Measurements from ENCODE around the gene ELAVL1.

Gene ELAVL1

GRCh38 chr19:8017808-8018207 lies 12.4 kb upstream of the ELAVL1 start:
- no peak for TF ChIP-seq POLR2AphosphoS5 (IDR thresholded peaks at IDR 0.05; ENCODE audit: low read depth, low read length)
- TF ChIP-seq POLR2A (IDR thresholded peaks at IDR 0.05; ENCODE audit: low read depth, low read length): no peak
- TF ChIP-seq TAF1 (IDR thresholded peaks at IDR 0.05; ENCODE audit: borderline replicate concordance, low read depth, low read length): no peak
- DNase-seq (ENCODE audit: insufficient read length) (peak; percentile 60), FAIRE-seq (peak; percentile 83)

- FAIRE-seq (no peak), DNase-seq (ENCODE audit: insufficient read length) (no peak)
- TF ChIP-seq POLR2A (IDR thresholded peaks at IDR 0.05; ENCODE audit: low read depth, low read length): no peak
Observed at GRCh38 chr19:8004723-8005513, 523 bp downstream of the ELAVL1 start.

- DNase-seq (ENCODE audit: insufficient read length) (no peak), FAIRE-seq (no peak)
- TF ChIP-seq TAF1 (IDR thresholded peaks at IDR 0.05; ENCODE audit: borderline replicate concordance, low read depth, low read length): no peak
- TF ChIP-seq POLR2AphosphoS5 (IDR thresholded peaks at IDR 0.05; ENCODE audit: low read depth, low read length): no peak
- no peak for TF ChIP-seq POLR2A (IDR thresholded peaks at IDR 0.05; ENCODE audit: low read depth, low read length)
Observed at GRCh38 chr19:8004001-8004400, 1.4 kb downstream of the ELAVL1 start.

- TF ChIP-seq POLR2AphosphoS5 (IDR thresholded peaks at IDR 0.05; ENCODE audit: low read depth, low read length) (0 out of 2 replicates have a peak, but pooled peaks have one; percentile 26), TAF1 (IDR thresholded peaks at IDR 0.05; ENCODE audit: borderline replicate concordance, low read depth, low read length) (no peak)
- peak; percentile 92 for FAIRE-seq
- DNase-seq (ENCODE audit: insufficient read length): peak; percentile 78
Observed at GRCh38 chr19:8001995-8002849, 3.2 kb downstream of the ELAVL1 start.

- FAIRE-seq (no peak), DNase-seq (ENCODE audit: insufficient read length) (no peak)
- TF ChIP-seq POLR2A (IDR thresholded peaks at IDR 0.05; ENCODE audit: low read depth, low read length) (no peak), TAF1 (IDR thresholded peaks at IDR 0.05; ENCODE audit: borderline replicate concordance, low read depth, low read length) (no peak), POLR2AphosphoS5 (IDR thresholded peaks at IDR 0.05; ENCODE audit: low read depth, low read length) (no peak)
Observed at GRCh38 chr19:8001651-8001994, 3.8 kb downstream of the ELAVL1 start.

GRCh38 chr19:8000298-8001038 lies 5.0 kb downstream of the ELAVL1 start:
- no peak for TF ChIP-seq POLR2A (IDR thresholded peaks at IDR 0.05; ENCODE audit: low read depth, low read length)
- no peak for TF ChIP-seq POLR2AphosphoS5 (IDR thresholded peaks at IDR 0.05; ENCODE audit: low read depth, low read length)
- TF ChIP-seq TAF1 (IDR thresholded peaks at IDR 0.05; ENCODE audit: borderline replicate concordance, low read depth, low read length): no peak
- no peak for FAIRE-seq

GRCh38 chr19:7999376-7999775 lies 6.1 kb downstream of the ELAVL1 start:
- FAIRE-seq: no peak

More at GRCh38 chr19:8000298-8001038, 5.0 kb downstream of the ELAVL1 start:
- DNase-seq (ENCODE audit: insufficient read length): no peak

GRCh38 chr19:7997809-7998480 lies 7.5 kb downstream of the ELAVL1 start:
- TF ChIP-seq TAF1 (IDR thresholded peaks at IDR 0.05; ENCODE audit: borderline replicate concordance, low read depth, low read length): no peak
- no peak for TF ChIP-seq POLR2A (IDR thresholded peaks at IDR 0.05; ENCODE audit: low read depth, low read length)
- DNase-seq (ENCODE audit: insufficient read length) (no peak), FAIRE-seq (no peak)

More at GRCh38 chr19:7999376-7999775, 6.1 kb downstream of the ELAVL1 start:
- TF ChIP-seq POLR2A (IDR thresholded peaks at IDR 0.05; ENCODE audit: low read depth, low read length) (no peak), TAF1 (IDR thresholded peaks at IDR 0.05; ENCODE audit: borderline replicate concordance, low read depth, low read length) (no peak), POLR2AphosphoS5 (IDR thresholded peaks at IDR 0.05; ENCODE audit: low read depth, low read length) (no peak)
- DNase-seq (ENCODE audit: insufficient read length): no peak

- FAIRE-seq: no peak
- no peak for TF ChIP-seq POLR2A (IDR thresholded peaks at IDR 0.05; ENCODE audit: low read depth, low read length)
- no peak for DNase-seq (ENCODE audit: insufficient read length)
Observed at GRCh38 chr19:7996883-7997282, 8.6 kb downstream of the ELAVL1 start.

GRCh38 chr19:7995810-7996158 lies 9.7 kb downstream of the ELAVL1 start:
- FAIRE-seq (no peak), DNase-seq (ENCODE audit: insufficient read length) (no peak)
- TF ChIP-seq POLR2A (IDR thresholded peaks at IDR 0.05; ENCODE audit: low read depth, low read length) (no peak), TAF1 (IDR thresholded peaks at IDR 0.05; ENCODE audit: borderline replicate concordance, low read depth, low read length) (no peak), POLR2AphosphoS5 (IDR thresholded peaks at IDR 0.05; ENCODE audit: low read depth, low read length) (no peak)

Data from GM12892 (cell line).